HepG2 (cell line): ENCODE measurements around the gene TOPORS. TPM values are rescaled to one million over a fixed set of nuclear protein-coding genes. Genes with fewer than 3 reads are reported as not detected.

Experiments
- CREB1 ChIP-seq, 2 experiments: fragments of 450-650 bp in 1 of 2; IDR thresholded peaks; 2 replicates each; pipeline ENCODE4 v1.6.1; 2016 to 2017; ENCODE audit warnings: control low read depth in 1 of 2, mild to moderate bottlenecking in 1 of 2, missing compliant biosample characterization in 1 of 2, missing genetic modification characterization in 1 of 2
- FOXC1 ChIP-seq: sonication (generic); formaldehyde crosslinking; IDR thresholded peaks from 2 replicates; pipeline ENCODE4 v1.8.0; 2022; ENCODE audit warnings: mild to moderate bottlenecking, missing genetic modification reagents, borderline replicate concordance
- GABPA ChIP-seq, 2 experiments: IDR thresholded peaks; 2 replicates each; pipeline ENCODE4 v1.6.1; 2011 to 2016; ENCODE audit warnings: low read depth in 2 of 2, low read length in 1 of 2, missing biosample characterization in 1 of 2, missing genetic modification characterization in 1 of 2
- GPN1 ChIP-seq: sonication (generic); formaldehyde crosslinking; IDR thresholded peaks from 2 replicates; pipeline ENCODE4 v1.5.1; 2020; ENCODE audit warnings: missing genetic modification reagents, borderline replicate concordance
- HDAC6 ChIP-seq: fragments of 200-600 bp; sonication (generic); IDR thresholded peaks from 2 replicates; pipeline ENCODE4 v1.7.0; 2017; ENCODE audit warnings: mild to moderate bottlenecking, antibody characterized with exemption, low read length, low read depth
- HOXA3 ChIP-seq: sonication (generic); formaldehyde crosslinking; IDR thresholded peaks from 2 replicates; pipeline ENCODE4 v1.5.0; 2020; ENCODE audit warnings: missing genetic modification reagents
- IRX3 ChIP-seq: sonication (generic); formaldehyde crosslinking; IDR thresholded peaks from 2 replicates; pipeline ENCODE4 v1.8.1; 2023; ENCODE audit warnings: mild to moderate bottlenecking, low read depth, missing genetic modification reagents, borderline replicate concordance
- KLF12 ChIP-seq: sonication (generic); formaldehyde crosslinking; IDR thresholded peaks from 2 replicates; pipeline ENCODE4 v1.4.0; 2020; ENCODE audit warnings: missing genetic modification reagents, borderline replicate concordance
- MEIS2 ChIP-seq: sonication (generic); formaldehyde crosslinking; IDR thresholded peaks from 2 replicates; pipeline ENCODE4 v1.9.0; 2021; ENCODE audit warnings: mild to moderate bottlenecking, missing genetic modification reagents
- PHF21A ChIP-seq: sonication (generic); formaldehyde crosslinking; IDR thresholded peaks from 2 replicates; pipeline ENCODE4 v1.5.0; 2020; ENCODE audit warnings: mild to moderate bottlenecking, missing genetic modification reagents
- TFAP4 ChIP-seq: sonication (generic); IDR thresholded peaks from 2 replicates; pipeline ENCODE4 v1.6.1; 2016; ENCODE audit warnings: low read depth, borderline replicate concordance
- TRIM24 ChIP-seq: sonication (generic); formaldehyde crosslinking; IDR thresholded peaks from 2 replicates; pipeline ENCODE4 v1.8.0; 2022; ENCODE audit warnings: mild to moderate bottlenecking, missing genetic modification reagents
- ZBTB7B ChIP-seq: sonication (generic); formaldehyde crosslinking; IDR thresholded peaks from 2 replicates; pipeline ENCODE4 v1.4.0; 2020; ENCODE audit warnings: missing genetic modification reagents
- ZC3H4 ChIP-seq: sonication (generic); formaldehyde crosslinking; IDR thresholded peaks from 2 replicates; pipeline ENCODE4 v1.4.0; 2020; ENCODE audit warnings: missing genetic modification reagents, borderline replicate concordance
- ZNF142 ChIP-seq: sonication (generic); formaldehyde crosslinking; IDR thresholded peaks from 2 replicates; pipeline ENCODE4 v1.4.0; 2020; ENCODE audit warnings: missing genetic modification reagents
- ZNF484 ChIP-seq: sonication (generic); formaldehyde crosslinking; IDR thresholded peaks from 2 replicates; pipeline ENCODE4 v1.5.1; 2020; ENCODE audit warnings: mild to moderate bottlenecking, low read depth, missing genetic modification reagents, borderline replicate concordance
- polyA plus RNA-seq, 8 experiments: library from polyadenylated mRNA; depleted of rRNA in 3 of 8; stranded (reverse) in 7 of 8; unstranded in 1 of 8; fragments of >200 nt; fragmentation: Illumina TruSeq in 4 of 8; extraction: Trizol in 4 of 8; gene quantifications; 2 replicates each; pipeline versions ENCODE4 v1.2.1 to v1.2.3, GENCODE V29; 2011 to 2016; ENCODE audit warnings: low read depth in 4 of 8, missing spikeins in 1 of 8, mixed read lengths in 1 of 8; ENCODE audit not compliant: insufficient read depth in 1 of 8
- total RNA-seq, 5 experiments: library from RNA; depleted of rRNA; stranded (reverse); fragments of >200 nt; fragmentation: Illumina TruSeq; extraction: Trizol; gene quantifications; 2 replicates each; pipeline ENCODE4 v1.2.3, GENCODE V29; 2016; ENCODE audit warnings: low read depth in 1 of 5
- TF ChIP-seq, protein P1 (sequence below): sonication (generic); formaldehyde crosslinking; IDR thresholded peaks from 2 replicates; pipeline ENCODE4 v1.5.1; 2020; ENCODE audit warnings: mild to moderate bottlenecking, moderate library complexity, missing genetic modification reagents
- TF ChIP-seq, protein P2 (sequence below): sonication (generic); formaldehyde crosslinking; conservative IDR thresholded peaks from 2 replicates; pipeline ENCODE4 v1.4.0; 2020; ENCODE audit warnings: missing genetic modification reagents

Gene TOPORS
- total and polyA plus RNA-seq, 2 of the 13 experiments (the other 11 are each of a cell fraction or from before 2014, with no cell fraction given) = 6.8 to 19.6 TPM

GRCh38 chr9:32552172-32552872 is at the start of gene TOPORS, which contains the start of gene SMIM27 (continued):
- TF ChIP-seq ZNF142 (no peak), MEIS2 (CRISPR knock-in tag) (no peak; the same call in 1 of the 2 replicates), PHF21A (CRISPR knock-in tag) (peak; percentile 69), HDAC6 (no peak), TFAP4 (no peak), HOXA3 (CRISPR knock-in tag) (peak; percentile 92), FOXC1 (CRISPR knock-in tag) (no peak), ZC3H4 (CRISPR knock-in tag) (no peak), ZBTB7B (CRISPR knock-in tag) (peak; percentile 84), ZNF484 (CRISPR knock-in tag) (no peak), CREB1 (IDR thresholded peaks at IDR 0.05) (no peak), CREB1 (CRISPR knock-in tag; IDR thresholded peaks at IDR 0.05) (peak; percentile 79), GABPA (IDR thresholded peaks at IDR 0.05; ENCODE audit: low read depth, low read length) (peak; percentile 61), GABPA (CRISPR knock-in tag; IDR thresholded peaks at IDR 0.05; ENCODE audit: low read depth) (peak; percentile 87), TRIM24 (CRISPR knock-in tag) (no peak), KLF12 (CRISPR knock-in tag) (no peak; the same call in 1 of the 2 replicates), IRX3 (CRISPR knock-in tag) (no peak), GPN1 (CRISPR knock-in tag) (no peak)
- TF ChIP-seq, protein P1, sequence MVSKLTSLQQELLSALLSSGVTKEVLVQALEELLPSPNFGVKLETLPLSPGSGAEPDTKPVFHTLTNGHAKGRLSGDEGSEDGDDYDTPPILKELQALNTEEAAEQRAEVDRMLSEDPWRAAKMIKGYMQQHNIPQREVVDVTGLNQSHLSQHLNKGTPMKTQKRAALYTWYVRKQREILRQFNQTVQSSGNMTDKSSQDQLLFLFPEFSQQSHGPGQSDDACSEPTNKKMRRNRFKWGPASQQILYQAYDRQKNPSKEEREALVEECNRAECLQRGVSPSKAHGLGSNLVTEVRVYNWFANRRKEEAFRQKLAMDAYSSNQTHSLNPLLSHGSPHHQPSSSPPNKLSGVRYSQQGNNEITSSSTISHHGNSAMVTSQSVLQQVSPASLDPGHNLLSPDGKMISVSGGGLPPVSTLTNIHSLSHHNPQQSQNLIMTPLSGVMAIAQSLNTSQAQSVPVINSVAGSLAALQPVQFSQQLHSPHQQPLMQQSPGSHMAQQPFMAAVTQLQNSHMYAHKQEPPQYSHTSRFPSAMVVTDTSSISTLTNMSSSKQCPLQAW (CRISPR knock-in tag) = peak; percentile 33; the same call in 1 of the 2 replicates
- TF ChIP-seq, protein P2, sequence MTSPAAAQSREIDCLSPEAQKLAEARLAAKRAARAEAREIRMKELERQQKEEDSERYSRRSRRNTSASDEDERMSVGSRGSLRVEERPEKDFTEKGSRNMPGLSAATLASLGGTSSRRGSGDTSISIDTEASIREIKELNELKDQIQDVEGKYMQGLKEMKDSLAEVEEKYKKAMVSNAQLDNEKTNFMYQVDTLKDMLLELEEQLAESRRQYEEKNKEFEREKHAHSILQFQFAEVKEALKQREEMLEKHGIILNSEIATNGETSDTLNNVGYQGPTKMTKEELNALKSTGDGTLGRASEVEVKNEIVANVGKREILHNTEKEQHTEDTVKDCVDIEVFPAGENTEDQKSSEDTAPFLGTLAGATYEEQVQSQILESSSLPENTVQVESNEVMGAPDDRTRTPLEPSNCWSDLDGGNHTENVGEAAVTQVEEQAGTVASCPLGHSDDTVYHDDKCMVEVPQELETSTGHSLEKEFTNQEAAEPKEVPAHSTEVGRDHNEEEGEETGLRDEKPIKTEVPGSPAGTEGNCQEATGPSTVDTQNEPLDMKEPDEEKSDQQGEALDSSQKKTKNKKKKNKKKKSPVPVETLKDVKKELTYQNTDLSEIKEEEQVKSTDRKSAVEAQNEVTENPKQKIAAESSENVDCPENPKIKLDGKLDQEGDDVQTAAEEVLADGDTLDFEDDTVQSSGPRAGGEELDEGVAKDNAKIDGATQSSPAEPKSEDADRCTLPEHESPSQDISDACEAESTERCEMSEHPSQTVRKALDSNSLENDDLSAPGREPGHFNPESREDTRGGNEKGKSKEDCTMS (CRISPR knock-in tag) = no peak
